Nephron (organoid): ENCODE measurements around the gene SNX1.

ENCODE experiments used
- H3K27ac Mint-ChIP-seq, 3 experiments: 2 replicates each; pipeline ENCODE4 v1.8.0; 2020; ENCODE audit warnings: mixed read lengths in 3 of 3, mild to moderate bottlenecking in 2 of 3, moderate library complexity in 1 of 3
- H3K27me3 Mint-ChIP-seq: 2 replicates; pipeline ENCODE4 v1.8.0; 2021; ENCODE audit warnings: low read depth, mild to moderate bottlenecking, moderate library complexity, mixed read lengths
- H3K36me3 Mint-ChIP-seq: 2 replicates; pipeline ENCODE4 v1.8.0; 2020; ENCODE audit warnings: low read depth, mixed read lengths
- H3K4me1 Mint-ChIP-seq: 2 replicates; pipeline ENCODE4 v1.8.0; 2020; ENCODE audit warnings: mixed read lengths
- H3K4me3 Mint-ChIP-seq, 3 experiments: 2 replicates each; pipeline ENCODE4 v1.8.0; 2020; ENCODE audit warnings: mild to moderate bottlenecking in 3 of 3, mixed read lengths in 3 of 3, moderate library complexity in 2 of 3
- H3K9me3 Mint-ChIP-seq: 2 replicates; pipeline ENCODE4 v1.8.0; 2020; ENCODE audit warnings: mixed read lengths
- TF ChIP-seq, protein P1 (sequence below), 3 experiments: fragments of 200-600 bp; sonication (generic); IDR thresholded peaks; one replicate each; pipeline ENCODE4 v1.5.0; 2021; ENCODE audit warnings: antibody characterized with exemption in 3 of 3; ENCODE audit not compliant: unreplicated experiment in 3 of 3

Gene SNX1

DNA sequence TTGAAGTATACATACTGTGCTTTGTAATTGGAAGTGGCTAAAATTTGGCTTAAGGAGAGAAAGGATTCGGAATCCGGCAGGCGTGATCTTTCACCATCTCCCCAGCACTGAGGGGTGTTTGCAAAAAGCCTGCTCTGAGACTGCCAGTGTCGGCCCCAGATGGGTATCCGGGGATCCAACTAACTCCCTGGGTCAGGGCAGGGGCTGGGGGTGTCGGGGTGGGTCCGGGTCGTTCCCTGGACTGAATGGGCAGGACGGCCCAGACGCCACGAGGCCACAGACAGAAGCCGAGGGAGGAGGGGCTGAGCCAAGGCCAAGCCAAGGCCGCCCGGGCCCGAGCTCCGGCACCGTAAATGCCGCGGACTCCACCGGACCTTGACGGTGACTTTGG is 66.7 kb downstream of the SNX1 start:
- peaks cover 31% of the 10 kb centered on the region for H3K36me3 Mint-ChIP-seq
- H3K9me3 Mint-ChIP-seq = no peaks in the 10 kb centered on the region
- peak overlapping the region; percentile 76 to 95 (median 86) for H3K27ac Mint-ChIP-seq
- peak overlapping the region; percentile 80 to 95 (median 88) for H3K4me3 Mint-ChIP-seq
- H3K4me1 Mint-ChIP-seq = peaks cover 49% of the 10 kb centered on the region
- no peaks in the 10 kb centered on the region for H3K27me3 Mint-ChIP-seq
- TF ChIP-seq, protein P1, sequence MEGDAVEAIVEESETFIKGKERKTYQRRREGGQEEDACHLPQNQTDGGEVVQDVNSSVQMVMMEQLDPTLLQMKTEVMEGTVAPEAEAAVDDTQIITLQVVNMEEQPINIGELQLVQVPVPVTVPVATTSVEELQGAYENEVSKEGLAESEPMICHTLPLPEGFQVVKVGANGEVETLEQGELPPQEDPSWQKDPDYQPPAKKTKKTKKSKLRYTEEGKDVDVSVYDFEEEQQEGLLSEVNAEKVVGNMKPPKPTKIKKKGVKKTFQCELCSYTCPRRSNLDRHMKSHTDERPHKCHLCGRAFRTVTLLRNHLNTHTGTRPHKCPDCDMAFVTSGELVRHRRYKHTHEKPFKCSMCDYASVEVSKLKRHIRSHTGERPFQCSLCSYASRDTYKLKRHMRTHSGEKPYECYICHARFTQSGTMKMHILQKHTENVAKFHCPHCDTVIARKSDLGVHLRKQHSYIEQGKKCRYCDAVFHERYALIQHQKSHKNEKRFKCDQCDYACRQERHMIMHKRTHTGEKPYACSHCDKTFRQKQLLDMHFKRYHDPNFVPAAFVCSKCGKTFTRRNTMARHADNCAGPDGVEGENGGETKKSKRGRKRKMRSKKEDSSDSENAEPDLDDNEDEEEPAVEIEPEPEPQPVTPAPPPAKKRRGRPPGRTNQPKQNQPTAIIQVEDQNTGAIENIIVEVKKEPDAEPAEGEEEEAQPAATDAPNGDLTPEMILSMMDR (IDR thresholded peaks at IDR 0.05; ENCODE audit: unreplicated experiment in 3 of 3) = no peak

DNA sequence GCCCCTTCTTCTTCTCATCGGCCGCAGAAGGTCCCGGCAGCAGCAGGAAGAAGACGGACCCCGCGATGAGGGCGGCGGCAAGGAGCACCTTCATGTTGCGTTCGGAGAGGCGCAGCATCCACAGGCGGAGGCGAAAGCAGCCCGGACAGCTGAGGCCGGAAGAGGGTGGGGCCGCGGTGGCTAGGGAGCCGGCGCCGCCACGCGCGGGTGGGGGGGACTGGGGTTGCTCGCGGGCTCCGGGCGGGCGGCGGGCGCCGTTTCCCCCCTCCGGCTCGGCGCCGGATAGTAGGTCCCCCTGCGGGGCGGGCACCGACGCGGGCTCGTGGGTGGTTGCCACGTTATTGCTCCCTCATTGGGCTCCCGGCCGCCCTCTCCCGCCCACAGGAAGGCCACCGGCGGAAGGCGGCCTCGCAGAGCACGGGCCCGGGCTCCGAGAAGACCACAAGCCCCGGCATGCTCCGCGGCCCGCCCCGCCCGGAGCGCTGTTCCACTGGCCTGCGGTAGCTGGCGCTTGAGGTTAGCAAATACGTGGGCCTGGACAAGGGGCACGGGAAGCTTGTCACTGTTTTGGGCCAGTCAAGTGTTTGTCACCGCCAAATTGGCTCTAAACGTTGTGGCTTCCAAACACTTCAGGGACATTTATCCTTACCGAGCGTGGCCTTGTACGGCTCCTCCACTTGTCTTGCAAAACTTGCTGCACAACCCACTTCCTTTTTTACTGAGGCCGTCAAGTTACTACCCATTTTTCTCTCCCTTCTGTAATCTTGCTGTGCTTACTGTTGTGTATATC is 67.3 kb downstream of the SNX1 start, which contains the start of gene PPIB:
Gene PPIB, minus strand, starts transcription at position 154 of the 790 bp plus-strand sequence. Its CDS starts 36 bp downstream, at position 118.
- H3K4me3 Mint-ChIP-seq = peak within 1 kb of the TSS; percentile 80 to 95 (median 88)
- H3K27ac Mint-ChIP-seq = peak within 1 kb of the TSS; percentile 86 to 95 (median 93)
- TF ChIP-seq, protein P1 (IDR thresholded peaks at IDR 0.05; ENCODE audit: unreplicated experiment in 3 of 3) = peak; percentile 30 to 48 (median 46)
- H3K27me3 Mint-ChIP-seq = no peaks in the 10 kb centered on the region
- peaks cover 46% of the 10 kb centered on the region for H3K4me1 Mint-ChIP-seq
- H3K36me3 Mint-ChIP-seq = peaks cover 25% of the 10 kb centered on the region
- no peaks in the 10 kb centered on the region for H3K9me3 Mint-ChIP-seq

DNA sequence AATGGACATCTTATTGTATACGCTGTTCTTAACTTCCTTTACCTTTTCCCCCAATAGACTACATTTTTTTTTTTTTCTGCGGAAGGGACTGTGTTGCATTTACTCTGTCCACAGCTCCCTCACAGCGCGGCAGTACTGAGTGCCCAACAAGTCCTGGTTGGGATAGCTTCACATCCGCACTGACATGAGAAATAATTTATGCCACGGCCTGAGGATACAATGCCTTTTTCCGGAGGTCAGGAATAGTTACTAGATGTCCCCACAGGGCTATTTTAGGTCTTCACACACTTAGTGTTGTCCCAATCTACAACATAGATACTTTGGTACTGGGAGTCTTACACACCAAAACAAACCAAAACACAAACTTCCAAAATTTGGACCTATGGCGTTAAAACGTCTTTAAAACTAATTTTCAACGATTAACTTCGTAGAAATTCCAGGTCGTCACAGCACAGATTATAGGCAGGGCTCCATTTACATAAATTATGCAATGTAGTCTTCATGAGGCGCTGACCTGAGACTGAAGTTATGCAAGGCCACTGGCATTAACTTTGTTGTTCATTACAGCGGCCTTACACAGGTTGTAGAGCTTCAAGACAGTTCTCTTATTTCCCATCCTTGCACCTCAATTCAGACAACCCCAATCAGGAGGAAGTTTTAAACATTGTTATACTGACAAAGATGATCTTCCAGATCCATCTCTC is 68.0 kb downstream of the SNX1 start:
- no peaks in the 10 kb centered on the region for H3K27me3 Mint-ChIP-seq
- TF ChIP-seq, protein P1 (IDR thresholded peaks at IDR 0.05; ENCODE audit: unreplicated experiment in 3 of 3) = no peak
- H3K36me3 Mint-ChIP-seq = peaks cover 19% of the 10 kb centered on the region
- peak overlapping the region; percentile 80 to 87 (median 87) for H3K4me3 Mint-ChIP-seq
- peak overlapping the region; percentile 86 to 94 (median 93) for H3K27ac Mint-ChIP-seq
- H3K9me3 Mint-ChIP-seq = no peaks in the 10 kb centered on the region
- peaks cover 40% of the 10 kb centered on the region for H3K4me1 Mint-ChIP-seq

DNA sequence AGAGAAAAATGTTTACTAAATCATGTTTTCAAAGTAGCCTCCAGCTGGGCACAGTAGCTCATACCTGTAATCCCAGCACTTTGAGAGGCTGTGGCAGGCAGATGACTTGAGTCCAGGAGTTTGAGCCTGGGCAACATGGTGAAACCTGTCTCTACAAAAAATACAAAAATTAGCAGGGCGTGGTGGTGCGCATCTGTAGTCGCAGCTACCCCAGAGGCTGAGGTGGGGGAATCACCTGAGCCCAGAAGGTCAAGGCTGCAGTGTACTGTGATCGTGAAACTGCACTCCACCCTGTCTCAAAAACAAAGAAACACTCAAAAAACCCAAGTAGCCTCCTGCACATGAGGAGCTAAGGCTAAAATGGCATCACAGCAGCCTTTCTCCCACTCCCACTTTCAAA is 68.7 kb downstream of the SNX1 start:
- TF ChIP-seq, protein P1 (IDR thresholded peaks at IDR 0.05; ENCODE audit: unreplicated experiment in 3 of 3) = no peak
- Mint-ChIP-seq H3K36me3 (peaks cover 16% of the 10 kb centered on the region), H3K9me3 (no peaks in the 10 kb centered on the region), H3K27me3 (no peaks in the 10 kb centered on the region), H3K27ac (peak overlapping the region; percentile 86 to 94 (median 93)), H3K4me1 (peaks cover 38% of the 10 kb centered on the region), H3K4me3 (peak overlapping the region; percentile 52 to 87 (median 72))

DNA sequence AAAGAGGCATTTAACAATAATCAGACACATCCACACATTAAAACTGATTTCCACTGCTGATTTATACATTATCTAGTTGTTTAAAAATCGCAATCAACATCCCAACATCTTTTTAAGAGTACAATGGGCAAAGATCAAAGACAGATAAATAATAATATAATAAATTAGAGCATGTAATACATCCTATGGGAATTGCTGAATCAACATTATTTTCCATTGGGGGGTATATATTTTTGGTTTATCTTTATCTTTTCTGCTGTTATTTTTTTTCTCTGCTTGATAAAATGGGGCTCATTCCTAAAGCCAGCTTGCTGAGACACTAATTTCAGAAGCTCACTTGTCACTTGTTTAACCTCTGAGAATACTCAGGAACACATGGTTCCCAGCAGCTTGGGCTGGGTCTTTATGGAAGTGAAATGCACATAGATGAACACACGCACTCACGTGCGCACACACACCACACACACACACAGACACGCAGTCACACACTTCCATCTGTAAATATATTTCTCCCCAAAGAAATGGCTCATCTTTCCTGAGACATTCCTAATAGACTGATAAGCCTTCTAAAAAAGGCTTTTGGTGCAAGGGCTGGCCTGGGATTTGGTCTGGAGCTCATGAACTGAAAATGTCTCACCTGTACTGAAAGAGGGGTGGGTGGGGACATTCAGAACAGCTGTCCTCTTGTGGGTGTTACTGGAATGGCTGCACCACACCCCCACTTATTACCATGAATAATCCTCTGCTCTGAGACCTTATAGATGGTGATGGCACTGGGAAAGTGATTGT is 70.5 kb downstream of the SNX1 start:
- TF ChIP-seq, protein P1 (IDR thresholded peaks at IDR 0.05; ENCODE audit: unreplicated experiment in 3 of 3) = no peak
- Mint-ChIP-seq H3K36me3 (peaks cover 19% of the 10 kb centered on the region), H3K27ac (peak overlapping the region; percentile 20 to 37 (median 35)), H3K27me3 (no peaks in the 10 kb centered on the region), H3K4me3 (no peak overlapping the region), H3K9me3 (no peaks in the 10 kb centered on the region), H3K4me1 (peaks cover 28% of the 10 kb centered on the region)
